Measurements from ENCODE around the gene MAP3K7.
A peak's percentile ranks its signal among the peaks of the same experiment; 100 is the strongest.

MAP3K7 gene

GRCh38 chr6:90610751-90611542, 24.1 kb upstream of the MAP3K7 start:
- DNase-seq (ENCODE audit: low read depth): peak; percentile 32
- H3K4me3 ChIP-seq (ENCODE audit: low read length): peak overlapping the region; percentile 42
- TF ChIP-seq CTCF (IDR thresholded peaks at IDR 0.05; ENCODE audit: insufficient read depth, low read depth, low read length, missing control alignments): no peak

DNA sequence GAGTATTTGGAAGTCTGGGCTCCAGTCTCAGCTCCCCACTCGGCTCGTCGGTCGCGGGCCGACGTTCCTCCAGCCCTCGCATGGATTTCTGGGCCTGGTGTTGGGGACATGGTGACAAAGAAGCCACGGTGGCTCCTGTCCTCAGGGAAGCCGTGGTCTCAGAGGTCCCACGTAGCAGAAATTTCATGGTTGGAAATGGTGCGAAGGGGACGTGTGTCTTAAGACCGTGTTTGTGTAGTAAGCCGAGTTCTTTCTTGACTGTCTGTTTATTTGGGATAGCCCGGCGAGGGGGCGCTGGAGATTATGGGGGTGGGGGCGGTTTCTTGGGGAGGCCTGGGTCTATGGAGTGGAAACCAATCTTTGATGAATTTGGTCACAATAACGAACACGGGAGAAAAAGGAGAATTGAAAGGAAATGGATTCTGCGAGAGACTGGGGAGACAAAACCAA, 23.5 kb upstream of the MAP3K7 start:
- DNase-seq (ENCODE audit: low read depth): no peak
- no peak for TF ChIP-seq CTCF (IDR thresholded peaks at IDR 0.05; ENCODE audit: insufficient read depth, low read depth, low read length, missing control alignments)
- H3K4me3 ChIP-seq (ENCODE audit: low read length): peak overlapping the region; percentile 42

- no peak for TF ChIP-seq CTCF (IDR thresholded peaks at IDR 0.05; ENCODE audit: insufficient read depth, low read depth, low read length, missing control alignments)
- no peak overlapping the region for H3K4me3 ChIP-seq (ENCODE audit: low read length)
- DNase-seq (ENCODE audit: low read depth): no peak
These were observed 19.0 kb upstream of the MAP3K7 start for GRCh38 chr6:90605749-90606340.

DNA sequence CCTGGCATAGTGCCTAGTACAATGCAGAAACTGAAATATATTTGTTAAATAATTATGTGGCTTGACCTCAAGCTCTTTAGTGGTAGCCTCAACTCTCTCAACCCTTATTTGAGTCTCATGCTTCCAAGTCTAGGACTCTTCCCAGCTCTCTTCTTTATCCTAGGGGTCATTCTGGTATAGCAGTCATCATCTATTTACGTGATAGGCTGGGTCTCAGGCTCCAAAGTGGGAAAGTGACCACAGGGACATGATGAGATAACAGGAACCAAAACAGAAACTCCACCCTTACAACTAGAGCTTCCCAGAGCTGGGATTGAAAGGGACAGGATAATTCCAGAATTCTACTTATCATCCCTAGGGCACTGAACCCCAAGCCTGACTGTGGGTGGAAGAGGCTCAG, 17.7 kb upstream of the MAP3K7 start:
- TF ChIP-seq CTCF (IDR thresholded peaks at IDR 0.05; ENCODE audit: insufficient read depth, low read depth, low read length, missing control alignments): no peak
- no peak for DNase-seq (ENCODE audit: low read depth)
- H3K4me3 ChIP-seq (ENCODE audit: low read length): no peak overlapping the region

DNA sequence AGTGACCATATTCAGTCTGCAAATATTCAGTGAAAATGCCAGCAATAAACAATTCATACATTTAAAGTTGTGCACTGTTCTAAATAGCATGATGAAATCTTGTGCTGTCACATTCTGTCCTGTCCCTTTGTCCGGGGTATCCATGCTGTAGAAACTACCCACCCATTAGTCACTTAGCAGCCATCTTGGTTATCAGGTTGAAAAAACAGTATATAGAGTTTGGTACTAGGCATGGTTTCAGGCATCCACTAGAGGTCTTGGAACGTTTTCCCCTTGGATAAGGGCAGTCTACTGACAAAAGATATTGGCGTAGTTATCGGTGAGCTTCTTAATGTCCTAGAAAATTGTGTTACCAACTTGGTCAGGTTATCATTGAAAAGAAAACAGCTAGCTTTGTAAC, 12.3 kb upstream of the MAP3K7 start:
- DNase-seq (ENCODE audit: low read depth): no peak
- H3K4me3 ChIP-seq (ENCODE audit: low read length): no peak overlapping the region
- no peak for TF ChIP-seq CTCF (IDR thresholded peaks at IDR 0.05; ENCODE audit: insufficient read depth, low read depth, low read length, missing control alignments)

DNA sequence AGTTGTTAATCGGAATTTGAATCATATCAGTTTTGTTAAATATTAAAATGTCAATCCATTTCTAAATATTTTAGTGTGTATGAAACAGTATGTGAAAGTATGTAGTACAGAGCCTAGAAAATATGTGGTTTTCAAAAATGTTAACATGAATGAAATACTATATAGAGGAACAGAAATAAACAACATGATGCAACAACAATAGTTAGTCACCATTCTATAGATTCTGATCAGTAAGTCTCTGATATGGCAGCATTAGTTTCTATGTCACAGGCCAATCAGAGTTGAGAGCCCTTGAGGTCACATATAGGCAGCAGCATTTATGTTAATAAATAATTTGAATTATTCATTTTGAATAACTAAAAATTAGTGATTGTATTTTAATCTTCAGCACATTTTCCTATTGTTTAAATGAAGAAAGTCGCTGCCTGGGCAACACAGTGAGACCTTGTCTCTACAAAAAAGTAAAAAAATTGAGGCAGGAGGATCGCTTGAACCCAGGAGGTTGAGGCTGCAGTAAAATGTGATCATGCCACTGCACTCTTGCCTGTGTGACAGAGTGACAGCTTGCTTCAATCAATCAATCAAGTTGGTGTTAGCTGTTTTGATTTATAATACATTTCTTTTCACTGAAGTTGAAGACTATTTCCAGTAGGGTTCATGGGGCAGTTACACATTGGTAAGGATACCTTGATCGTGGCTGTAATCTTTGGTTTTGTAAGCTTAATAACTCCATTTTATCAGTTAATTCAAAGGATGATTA, 11.5 kb upstream of the MAP3K7 start:
- no peak for TF ChIP-seq CTCF (IDR thresholded peaks at IDR 0.05; ENCODE audit: insufficient read depth, low read depth, low read length, missing control alignments)
- no peak for DNase-seq (ENCODE audit: low read depth)

More for the DNA sequence above, 11.5 kb upstream of the MAP3K7 start:
- no peak overlapping the region for H3K4me3 ChIP-seq (ENCODE audit: low read length)
